GM21529 (cell line): Measurements from ENCODE around the gene PKD1L1.
"Not testable (repeated sequence)": the region's sequence is repeated elsewhere in the genome, so short reads cannot be mapped to it uniquely, and the experiment has no call there.

ENCODE experiments used
- ATAC-seq: cut with Tn5 transposase; IDR thresholded peaks from one replicate; pipeline ENCODE4 v1.9.1; 2021; ENCODE audit not compliant: unreplicated experiment

The PKD1L1 gene

GRCh38 chr7:47965456-47965855 lies 17.2 kb upstream of the PKD1L1 start:
- no peak for ATAC-seq

DNA sequence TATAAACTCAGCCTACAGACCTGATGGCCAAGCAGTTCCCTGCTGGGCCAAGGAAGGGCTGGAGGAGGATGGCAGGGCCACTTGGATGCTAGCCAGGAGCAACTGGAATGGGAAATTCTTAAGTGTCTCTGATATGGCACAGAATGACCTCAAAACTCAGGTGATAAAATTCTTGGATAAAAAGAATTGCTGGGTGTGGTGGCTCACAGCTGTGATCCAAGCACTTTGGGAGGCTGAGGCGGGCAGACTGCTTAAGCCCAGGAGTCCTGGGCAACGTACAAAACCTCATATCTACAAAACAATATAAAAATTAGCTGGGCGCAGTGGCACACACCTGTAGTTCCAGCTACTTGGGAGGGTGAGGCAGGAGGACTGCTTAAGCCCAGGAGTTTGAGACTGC lies 14.0 kb upstream of the PKD1L1 start:
- ATAC-seq = no peak

GRCh38 chr7:47957156-47957555 lies 8.9 kb upstream of the PKD1L1 start:
- ATAC-seq = no peak

- no peak for ATAC-seq
Observed at GRCh38 chr7:47956220-47956619, 8.0 kb upstream of the PKD1L1 start.

DNA sequence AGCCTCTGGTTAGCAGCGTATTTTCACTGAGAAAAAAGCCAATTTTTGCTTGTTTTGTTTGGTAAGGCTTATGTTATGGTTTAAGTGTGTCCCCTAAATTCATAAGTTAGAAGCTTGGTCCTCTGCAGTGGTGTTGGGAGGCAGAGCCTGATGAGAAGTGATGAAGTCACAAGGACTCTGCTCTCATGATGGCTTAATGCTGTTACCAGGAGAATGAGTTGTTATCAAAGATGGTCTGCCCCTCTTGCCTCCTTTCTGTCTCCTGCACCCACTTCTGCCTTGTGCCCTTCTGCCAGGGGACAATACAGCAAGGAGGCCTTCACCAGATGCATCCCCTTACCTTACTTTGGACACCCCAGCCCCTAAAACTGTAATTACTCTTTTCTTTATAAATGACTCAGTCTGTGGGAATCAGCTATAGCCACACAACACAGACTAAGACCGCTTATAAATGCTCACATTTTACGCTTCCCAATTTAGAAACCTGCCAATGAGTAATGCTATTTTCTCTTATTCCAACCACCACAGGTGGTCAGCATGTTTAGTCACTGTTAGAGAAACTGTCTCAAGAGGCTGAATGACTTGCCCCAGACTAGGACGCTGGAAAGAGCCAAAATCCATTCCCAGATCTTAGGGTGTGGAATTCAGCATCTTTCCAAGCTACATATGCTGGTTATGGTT lies 6.1 kb upstream of the PKD1L1 start:
- peak; percentile 44 for ATAC-seq

- peak; percentile 79 for ATAC-seq
Observed at GRCh38 chr7:47953822-47954221, 5.6 kb upstream of the PKD1L1 start.

- no peak for ATAC-seq
Observed at GRCh38 chr7:47952224-47952623, 4.0 kb upstream of the PKD1L1 start.

GRCh38 chr7:47951374-47951773 lies 3.1 kb upstream of the PKD1L1 start:
- ATAC-seq = no peak

DNA sequence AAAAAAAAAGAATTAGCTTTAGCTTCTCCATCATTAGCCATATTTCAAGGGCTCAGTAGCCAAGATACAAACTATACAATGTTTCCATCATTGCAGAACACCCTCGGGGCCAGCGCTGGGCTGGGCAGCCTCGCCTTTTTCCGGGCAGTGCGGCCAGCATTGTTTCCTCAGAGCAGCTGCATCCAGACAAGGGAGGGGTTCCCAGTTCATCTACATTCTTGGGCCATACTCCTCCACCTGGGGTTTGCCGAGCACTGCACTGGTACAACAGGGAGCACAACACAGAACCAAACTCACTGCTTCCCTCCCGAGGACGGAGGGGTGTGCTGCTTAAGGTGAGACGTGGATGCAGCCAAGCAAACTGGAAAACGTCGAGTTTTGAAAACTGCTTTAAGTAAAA lies 2.4 kb upstream of the PKD1L1 start:
- ATAC-seq = no peak

DNA sequence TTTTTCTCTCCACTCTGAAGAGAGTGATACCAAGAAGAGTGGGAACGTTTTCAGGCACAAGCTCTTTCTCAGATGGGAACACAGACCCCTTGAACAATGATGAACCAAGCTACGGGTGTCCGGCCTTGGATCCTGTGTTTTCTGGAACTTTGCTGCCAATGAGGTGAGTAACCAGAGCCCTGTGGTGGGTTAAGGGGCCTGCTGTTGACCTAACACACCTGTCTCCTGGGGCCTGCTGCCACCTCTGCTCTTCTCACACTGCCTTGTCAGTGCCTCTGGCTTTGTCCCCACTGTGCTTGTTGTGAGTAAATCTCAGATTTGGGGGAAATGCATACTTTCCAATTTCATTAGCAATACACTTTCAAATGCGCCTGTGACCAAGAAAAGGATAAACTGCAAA lies 1.4 kb upstream of the PKD1L1 start:
- no peak for ATAC-seq

DNA sequence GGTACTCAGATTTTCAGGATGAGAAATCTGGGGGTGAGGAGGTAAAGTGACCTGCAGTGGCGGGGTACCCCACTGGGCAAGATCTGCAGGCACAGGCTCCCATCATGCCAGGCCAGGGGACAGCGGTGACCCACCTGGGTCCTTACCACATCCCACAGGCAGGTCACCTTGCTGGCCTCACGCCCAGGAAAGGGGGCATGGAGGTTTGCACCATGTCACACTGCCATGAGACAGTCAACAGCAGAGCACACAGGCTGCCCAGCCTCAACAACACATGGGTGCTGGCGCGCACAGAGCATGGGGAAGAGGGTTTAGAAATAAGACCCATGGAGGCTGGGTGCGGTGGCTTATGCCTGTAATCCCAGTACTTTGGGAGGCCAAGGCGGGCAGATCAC lies 914 bp downstream of the PKD1L1 start:
- ATAC-seq = no peak

- no peak for ATAC-seq
Observed at GRCh38 chr7:47946581-47947354, 1.5 kb downstream of the PKD1L1 start.

- peak; percentile 56 for ATAC-seq
Observed at GRCh38 chr7:47945261-47946015, 2.8 kb downstream of the PKD1L1 start.

- ATAC-seq = no peak
Observed at GRCh38 chr7:47944536-47945260, 3.6 kb downstream of the PKD1L1 start.

DNA sequence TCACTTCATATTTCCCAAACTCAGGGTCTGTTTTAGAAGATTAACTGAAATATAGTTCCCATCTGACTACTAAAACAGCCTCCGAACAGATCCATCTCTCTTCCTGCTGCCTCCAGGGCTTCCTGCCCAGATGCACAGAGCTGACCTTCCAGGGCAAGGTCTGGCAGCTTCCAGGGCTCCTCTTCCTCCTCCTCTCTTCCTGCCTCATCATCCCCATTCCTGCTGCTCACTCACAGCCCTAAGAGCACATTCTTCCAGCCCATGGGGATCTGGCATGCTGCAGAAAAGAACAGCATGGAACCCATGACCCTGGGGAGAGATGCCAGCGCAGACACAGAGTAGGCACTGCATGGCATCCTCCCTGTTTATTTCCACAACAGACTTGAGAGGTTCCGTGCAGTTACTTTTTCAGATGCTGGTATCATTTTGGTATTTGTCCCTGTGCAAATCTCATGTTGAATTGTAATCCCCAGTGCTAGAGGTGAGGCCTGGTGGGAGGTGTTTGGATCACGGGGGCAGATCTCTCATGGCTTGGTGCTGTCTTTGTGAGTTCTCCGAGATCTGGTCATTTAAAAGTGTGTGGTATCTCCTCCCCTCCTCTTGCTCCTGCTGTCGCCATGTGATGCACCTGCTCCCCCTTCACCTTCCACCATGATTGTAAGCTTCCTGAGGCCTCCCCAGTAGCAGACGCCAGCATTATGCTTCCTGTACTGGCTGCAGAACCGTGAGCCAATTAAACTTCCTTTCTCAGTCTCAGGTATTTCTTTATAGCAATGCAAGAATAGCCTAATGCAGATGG lies 4.4 kb downstream of the PKD1L1 start:
- no peak for ATAC-seq

GRCh38 chr7:47942651-47943050 lies 5.6 kb downstream of the PKD1L1 start:
- not testable (repeated sequence) for ATAC-seq

DNA sequence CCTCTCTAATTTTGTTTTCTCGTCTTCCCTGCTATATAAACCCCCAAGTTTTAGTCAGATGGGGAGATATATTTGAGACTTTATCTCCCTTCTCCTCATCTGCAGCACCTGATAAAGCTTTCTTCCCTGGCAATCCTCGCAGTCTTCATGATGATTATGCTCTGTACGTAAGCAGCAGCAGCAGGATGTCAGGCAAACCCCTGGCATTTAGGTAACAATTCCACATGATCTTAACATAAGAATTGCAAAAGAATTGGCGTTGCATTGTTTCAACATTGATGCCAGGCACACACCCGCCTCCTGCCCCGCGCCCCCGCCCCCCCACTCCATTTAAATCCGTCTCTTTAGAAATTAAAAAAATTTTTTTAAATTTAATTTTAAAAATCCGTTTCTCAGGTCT lies 6.1 kb downstream of the PKD1L1 start:
- no peak for ATAC-seq

- ATAC-seq = no peak
Observed at GRCh38 chr7:47941136-47941844, 7.0 kb downstream of the PKD1L1 start.

- no peak for ATAC-seq
Observed at GRCh38 chr7:47940088-47941013, 7.9 kb downstream of the PKD1L1 start.
